Fibroblast of lung (primary cell): ENCODE data around the gene PLCL1. TPM values are rescaled to one million over a fixed set of nuclear protein-coding genes. Genes with fewer than 3 reads are reported as not detected.

ENCODE experiments used
- DNase-seq, 2 donors: peaks; one replicate each; pipeline versions ENCODE4 v3.0.0 to v3.0.0-alpha.2; 2010; ENCODE audit warnings: low read depth in 2 of 2
- H2AFZ ChIP-seq: 2 replicates; pipeline ENCODE4 v1.5.1; 2012; ENCODE audit warnings: low read length, control low read depth, inconsistent platforms
- H3K27ac ChIP-seq: 2 replicates; pipeline ENCODE4 v1.5.1; 2011; ENCODE audit warnings: low read length, control low read depth; ENCODE audit not compliant: insufficient read depth
- H3K27me3 ChIP-seq: 2 replicates; pipeline ENCODE4 v1.5.1; 2011; ENCODE audit warnings: mild to moderate bottlenecking, low read length; ENCODE audit not compliant: control insufficient read depth, insufficient read depth
- H3K36me3 ChIP-seq: 2 replicates; pipeline ENCODE4 v1.5.1; 2011; ENCODE audit warnings: low read length; ENCODE audit not compliant: control insufficient read depth, insufficient read depth
- H3K4me1 ChIP-seq: 2 replicates; pipeline ENCODE4 v1.5.1; 2011; ENCODE audit warnings: low read length; ENCODE audit not compliant: control insufficient read depth, insufficient read depth; ENCODE audit errors: extremely low read depth
- H3K4me2 ChIP-seq: 2 replicates; pipeline ENCODE4 v1.5.1; 2011; ENCODE audit warnings: low read length, control low read depth; ENCODE audit not compliant: insufficient read depth; ENCODE audit errors: extremely low read depth
- H3K4me3 ChIP-seq, 4 experiments: fragments of 200-600 bp in 1 of 4; sonication (generic) in 1 of 4; replicated peaks in 1 of 4; 2 replicates each; pipeline ENCODE4 v1.5.1; 2011 to 2016; ENCODE audit warnings: low read length in 4 of 4, low read depth in 3 of 4, mild to moderate bottlenecking in 3 of 4, control low read depth in 2 of 4, inconsistent platforms in 1 of 4, mixed read lengths in 1 of 4; ENCODE audit not compliant: insufficient read depth in 1 of 4; ENCODE audit errors: control extremely low read depth in 1 of 4
- H3K79me2 ChIP-seq: 2 replicates; pipeline ENCODE4 v1.5.1; 2012; ENCODE audit warnings: mild to moderate bottlenecking, low read length, inconsistent platforms; ENCODE audit not compliant: control insufficient read depth, insufficient read depth
- H3K9ac ChIP-seq: 2 replicates; pipeline ENCODE4 v1.5.1; 2011; ENCODE audit warnings: mild to moderate bottlenecking, low read length, control low read depth; ENCODE audit not compliant: insufficient read depth
- H3K9me3 ChIP-seq: 2 replicates; pipeline ENCODE4 v1.5.1; 2012; ENCODE audit warnings: low read depth, low read length; ENCODE audit not compliant: control insufficient read depth, insufficient read depth
- H4K20me1 ChIP-seq: 2 replicates; pipeline ENCODE4 v1.5.1; 2011; ENCODE audit warnings: low read length; ENCODE audit not compliant: control insufficient read depth, insufficient read depth; ENCODE audit errors: extremely low read depth
- CTCF ChIP-seq, 2 donors: IDR thresholded peaks in 1 of 2; conservative IDR thresholded peaks in 1 of 2; 1 replicate in 1 of 2; 2 replicates in 1 of 2; pipeline ENCODE4 v1.5.1; 2011 to 2012; ENCODE audit warnings: low read length in 2 of 2, control low read depth in 1 of 2, inconsistent platforms in 1 of 2, low read depth in 1 of 2, mild to moderate bottlenecking in 1 of 2
- EZH2 ChIP-seq: IDR thresholded peaks from 2 replicates; pipeline ENCODE4 v1.5.1; 2012; ENCODE audit warnings: low read length, control low read depth, mild to moderate bottlenecking; ENCODE audit errors: missing control alignments
- polyA plus RNA-seq, 2 donors: library from polyadenylated mRNA; depleted of rRNA in 1 of 2; stranded (reverse) in 1 of 2; unstranded in 1 of 2; fragments of >200 nt; gene quantifications; 2 replicates each; pipeline ENCODE4 v1.2.1, GENCODE V29; 2011 to 2012; ENCODE audit warnings: missing spikeins in 1 of 2
- total RNA-seq: library from RNA; depleted of rRNA; stranded (reverse); fragments of >200 nt; gene quantifications from 2 replicates; pipeline ENCODE4 v1.2.1, GENCODE V29; 2014

Gene PLCL1
- total and polyA plus RNA-seq, 2 donors (not counting 1 experiment from before 2014, with no cell fraction given): 0.48 to 0.83 TPM

- DNase-seq: no peak
- H3K27ac ChIP-seq: no peak overlapping the region
- TF ChIP-seq CTCF (conservative IDR thresholded peaks at IDR 0.05 in 1 of 2, IDR thresholded peaks at IDR 0.05 in 1 of 2; ENCODE audit: low read depth in 1 of 2, low read length in 2 of 2) (no peak), EZH2 (no peak)
Measured at GRCh38 chr2:197965756-197966155, 161.4 kb downstream of the PLCL1 start.

GRCh38 chr2:197969391-197969893 lies 165.0 kb downstream of the PLCL1 start:
- no peaks in the 10 kb centered on the region for H4K20me1 ChIP-seq
- peak; percentile 34 to 85 for DNase-seq
- H3K79me2 ChIP-seq: no peaks in the 10 kb centered on the region
- H2AFZ ChIP-seq: no peak overlapping the region
- no peaks in the 10 kb centered on the region for H3K36me3 ChIP-seq
- H3K27ac ChIP-seq: no peak overlapping the region
- H3K4me3 ChIP-seq: no peak overlapping the region
- no peaks in the 10 kb centered on the region for H3K9me3 ChIP-seq
- no peak overlapping the region for H3K9ac ChIP-seq
- TF ChIP-seq EZH2: no peak
- no peak overlapping the region for H3K4me2 ChIP-seq
- H3K4me1 ChIP-seq: no peaks in the 10 kb centered on the region
- H3K27me3 ChIP-seq: no peaks in the 10 kb centered on the region

More at GRCh38 chr2:197965756-197966155, 161.4 kb downstream of the PLCL1 start:
- Histone ChIP-seq H3K36me3 (no peaks in the 10 kb centered on the region), H3K4me3 (no peak overlapping the region), H2AFZ (no peak overlapping the region), H3K79me2 (no peaks in the 10 kb centered on the region), H3K4me1 (no peaks in the 10 kb centered on the region), H3K9me3 (no peaks in the 10 kb centered on the region), H3K9ac (no peak overlapping the region), H3K27me3 (no peaks in the 10 kb centered on the region), H3K4me2 (no peak overlapping the region), H4K20me1 (no peaks in the 10 kb centered on the region)

GRCh38 chr2:197972061-197972460 lies 167.7 kb downstream of the PLCL1 start:
- H4K20me1 ChIP-seq: no peaks in the 10 kb centered on the region
- H3K9me3 ChIP-seq: no peaks in the 10 kb centered on the region
- H3K36me3 ChIP-seq: no peaks in the 10 kb centered on the region
- peak; percentile 73 to 96 for DNase-seq
- H3K79me2 ChIP-seq: no peaks in the 10 kb centered on the region
- TF ChIP-seq CTCF (conservative IDR thresholded peaks at IDR 0.05 in 1 of 2, IDR thresholded peaks at IDR 0.05 in 1 of 2; ENCODE audit: low read depth in 1 of 2, low read length in 2 of 2): no peak
- TF ChIP-seq EZH2: no peak
- H3K9ac ChIP-seq: no peak overlapping the region
- no peaks in the 10 kb centered on the region for H3K27me3 ChIP-seq
- no peaks in the 10 kb centered on the region for H3K4me1 ChIP-seq
- H3K4me2 ChIP-seq: no peak overlapping the region
- no peak overlapping the region for H2AFZ ChIP-seq
- no peak overlapping the region for H3K27ac ChIP-seq
- no peak overlapping the region for H3K4me3 ChIP-seq
